ENCODE results near the gene KCNN3. TPM values are rescaled to one million over a fixed set of nuclear protein-coding genes. Genes with fewer than 3 reads are reported as not detected.

The KCNN3 gene
- total and polyA plus RNA-seq, 2 donors (not counting 1 experiment from before 2014, with no cell fraction given), result 0.17 to 0.82 TPM

- Mint-ChIP-seq H3K27ac (no peak overlapping the region), H3K4me3 (no peak overlapping the region), H3K9me3 (ENCODE audit: insufficient read depth) (no peaks in the 10 kb centered on the region), H3K4me1 (no peaks in the 10 kb centered on the region), H3K27me3 (no peaks in the 10 kb centered on the region)
- H4K20me1 ChIP-seq (ENCODE audit: control insufficient read depth, insufficient read depth, low read length, poor library complexity, severe bottlenecking), result no peaks in the 10 kb centered on the region
- H2AFZ ChIP-seq (ENCODE audit: insufficient read depth, low read depth, low read length, poor library complexity, severe bottlenecking), result no peak overlapping the region
- ATAC-seq (ENCODE audit: low read depth), result no peak
- H3K4me2 ChIP-seq (replicated peaks; ENCODE audit: low read depth, low read length, poor library complexity, severe bottlenecking), result no peak overlapping the region
- peaks cover 0 to 2% of the 10 kb centered on the region in 2 donors for H3K4me1 ChIP-seq (ENCODE audit: control insufficient read depth in 2 of 2, insufficient read depth in 2 of 2, low read length in 2 of 2)
- no peak overlapping the region for H3K27ac ChIP-seq (ENCODE audit: low read length in 2 of 2)
- H3K4me3 ChIP-seq (ENCODE audit: control extremely low read depth in 1 of 5, extremely low read depth in 1 of 5, insufficient read depth in 1 of 5, low read depth in 2 of 5, low read length in 4 of 5), result no peak overlapping the region
- no peak overlapping the region for H3K9ac ChIP-seq (ENCODE audit: low read length)
- no peaks in the 10 kb centered on the region for H3K9me3 ChIP-seq (ENCODE audit: control extremely low read depth in 1 of 3, control insufficient read depth in 2 of 3, insufficient read depth in 1 of 3, low read length in 2 of 3)
- intact Hi-C loops (cut with micrococcal nuclease), result no loop called here
- TF ChIP-seq EZH2 (IDR thresholded peaks at IDR 0.05; ENCODE audit: borderline replicate concordance, insufficient read depth, low read depth, low read length, poor library complexity, severe bottlenecking), result no peak
- TF ChIP-seq, protein P1, sequence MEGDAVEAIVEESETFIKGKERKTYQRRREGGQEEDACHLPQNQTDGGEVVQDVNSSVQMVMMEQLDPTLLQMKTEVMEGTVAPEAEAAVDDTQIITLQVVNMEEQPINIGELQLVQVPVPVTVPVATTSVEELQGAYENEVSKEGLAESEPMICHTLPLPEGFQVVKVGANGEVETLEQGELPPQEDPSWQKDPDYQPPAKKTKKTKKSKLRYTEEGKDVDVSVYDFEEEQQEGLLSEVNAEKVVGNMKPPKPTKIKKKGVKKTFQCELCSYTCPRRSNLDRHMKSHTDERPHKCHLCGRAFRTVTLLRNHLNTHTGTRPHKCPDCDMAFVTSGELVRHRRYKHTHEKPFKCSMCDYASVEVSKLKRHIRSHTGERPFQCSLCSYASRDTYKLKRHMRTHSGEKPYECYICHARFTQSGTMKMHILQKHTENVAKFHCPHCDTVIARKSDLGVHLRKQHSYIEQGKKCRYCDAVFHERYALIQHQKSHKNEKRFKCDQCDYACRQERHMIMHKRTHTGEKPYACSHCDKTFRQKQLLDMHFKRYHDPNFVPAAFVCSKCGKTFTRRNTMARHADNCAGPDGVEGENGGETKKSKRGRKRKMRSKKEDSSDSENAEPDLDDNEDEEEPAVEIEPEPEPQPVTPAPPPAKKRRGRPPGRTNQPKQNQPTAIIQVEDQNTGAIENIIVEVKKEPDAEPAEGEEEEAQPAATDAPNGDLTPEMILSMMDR (IDR thresholded peaks at IDR 0.05), result no peak
- no peaks in the 10 kb centered on the region for H3K27me3 ChIP-seq (replicated peaks in 1 of 4; ENCODE audit: control extremely low read depth in 1 of 4, control insufficient read depth in 3 of 4, insufficient read depth in 4 of 4, low read length in 3 of 4)
- no peak for DNase-seq
- ChIA-PET POLR2A (no interaction called here), CTCF (interaction anchor here (1.0 to 3.5 kb wide), 5 partner anchors 10 to 317 kb away, joined by 3 to 37 read pairs (median 4); no protein-coding TSS in a partner anchor)
- H3K36me3 ChIP-seq (replicated peaks in 1 of 2; ENCODE audit: control extremely low read depth in 1 of 2, control insufficient read depth in 1 of 2, extremely low read depth in 1 of 2, insufficient read depth in 2 of 2, low read length in 1 of 2), result no peaks in the 10 kb centered on the region
- 90% methylated on average over 2 of the region's 3 CpGs for WGBS (ENCODE audit: insufficient coverage)
- no peaks in the 10 kb centered on the region for H3K79me2 ChIP-seq (ENCODE audit: control insufficient read depth, insufficient read depth, low read length)
These were observed 6.8 kb upstream of the KCNN3 start for GRCh38 chr1:154876842-154877369.

- no peak for ATAC-seq (ENCODE audit: low read depth)
- no peak for DNase-seq
- H3K79me2 ChIP-seq (ENCODE audit: control insufficient read depth, insufficient read depth, low read length), result no peaks in the 10 kb centered on the region
- H4K20me1 ChIP-seq (ENCODE audit: control insufficient read depth, insufficient read depth, low read length, poor library complexity, severe bottlenecking), result no peaks in the 10 kb centered on the region
- no peak for TF ChIP-seq EZH2 (IDR thresholded peaks at IDR 0.05; ENCODE audit: borderline replicate concordance, insufficient read depth, low read depth, low read length, poor library complexity, severe bottlenecking)
- TF ChIP-seq, protein P1 (IDR thresholded peaks at IDR 0.05), result no peak
- Mint-ChIP-seq H3K27me3 (peaks cover 18% of the 10 kb centered on the region), H3K4me1 (peaks cover 14% of the 10 kb centered on the region), H3K4me3 (no peak overlapping the region), H3K27ac (no peak overlapping the region), H3K9me3 (ENCODE audit: insufficient read depth) (no peaks in the 10 kb centered on the region)
- H3K9me3 ChIP-seq (ENCODE audit: control extremely low read depth in 1 of 3, control insufficient read depth in 2 of 3, insufficient read depth in 1 of 3, low read length in 2 of 3), result peaks cover 0 to 11% (median 0%) of the 10 kb centered on the region in 3 donors
- H3K9ac ChIP-seq (ENCODE audit: low read length), result no peak overlapping the region
- no peak overlapping the region for H3K4me2 ChIP-seq (replicated peaks; ENCODE audit: low read depth, low read length, poor library complexity, severe bottlenecking)
- H2AFZ ChIP-seq (ENCODE audit: insufficient read depth, low read depth, low read length, poor library complexity, severe bottlenecking), result no peak overlapping the region
- 73% methylated on average over 1 of the region's 5 CpGs for WGBS (ENCODE audit: insufficient coverage)
- intact Hi-C loops (cut with micrococcal nuclease), result loop anchor here (5.0 kb wide), 1 partner anchor 63 kb away; the partner anchor contains the start of gene PMVK
- no peak overlapping the region for H3K27ac ChIP-seq (ENCODE audit: low read length in 2 of 2)
- POLR2A ChIA-PET, result no interaction called here
- peaks cover 18 to 20% of the 10 kb centered on the region in 2 donors for H3K4me1 ChIP-seq (ENCODE audit: control insufficient read depth in 2 of 2, insufficient read depth in 2 of 2, low read length in 2 of 2)
- H3K4me3 ChIP-seq (ENCODE audit: control extremely low read depth in 1 of 5, extremely low read depth in 1 of 5, insufficient read depth in 1 of 5, low read depth in 2 of 5, low read length in 4 of 5), result no peak overlapping the region
- no peaks in the 10 kb centered on the region for H3K36me3 ChIP-seq (replicated peaks in 1 of 2; ENCODE audit: control extremely low read depth in 1 of 2, control insufficient read depth in 1 of 2, extremely low read depth in 1 of 2, insufficient read depth in 2 of 2, low read length in 1 of 2)
- peaks cover 0 to 14% (median 6%) of the 10 kb centered on the region in 4 experiments for H3K27me3 ChIP-seq (replicated peaks in 1 of 4; ENCODE audit: control extremely low read depth in 1 of 4, control insufficient read depth in 3 of 4, insufficient read depth in 4 of 4, low read length in 3 of 4)
- CTCF ChIA-PET, result interaction anchor here (0.6 to 1.6 kb wide), 5 partner anchors 14 to 256 kb away, joined by 3 to 5 read pairs (median 3); no protein-coding TSS in a partner anchor
These were observed 4.4 kb upstream of the KCNN3 start for GRCh38 chr1:154874465-154874864.

All from B cell (primary cell).